HepG2 (cell line): Measurements from ENCODE around the gene NOTCH3. TPM values are rescaled to one million over a fixed set of nuclear protein-coding genes. Genes with fewer than 3 reads are reported as not detected.

Experiments
- ATRX ChIP-seq: sonication (generic); formaldehyde crosslinking; IDR thresholded peaks from 2 replicates; pipeline ENCODE4 v1.4.0; 2020; ENCODE audit warnings: missing genetic modification reagents, borderline replicate concordance
- ELF1 ChIP-seq: sonication (generic); formaldehyde crosslinking; IDR thresholded peaks from 2 replicates; pipeline ENCODE4 v1.4.0; 2020; ENCODE audit warnings: missing genetic modification reagents
- FOXO4 ChIP-seq: sonication (generic); formaldehyde crosslinking; conservative IDR thresholded peaks from 2 replicates; pipeline ENCODE4 v1.8.1; 2023; ENCODE audit warnings: missing genetic modification reagents
- HOMEZ ChIP-seq: IDR thresholded peaks from 2 replicates; pipeline ENCODE4 v1.6.1; 2016; ENCODE audit warnings: low read depth
- MLX ChIP-seq: IDR thresholded peaks from 2 replicates; pipeline ENCODE4 v1.6.1; 2016
- MXI1 ChIP-seq: IDR thresholded peaks from 3 replicates; pipeline ENCODE4 v1.6.1; 2012; ENCODE audit warnings: low read depth, low read length, inconsistent platforms, borderline replicate concordance
- MYNN ChIP-seq: sonication (generic); formaldehyde crosslinking; IDR thresholded peaks from 2 replicates; pipeline ENCODE4 v1.4.0; 2020; ENCODE audit warnings: mild to moderate bottlenecking, low read depth, missing genetic modification reagents
- NR0B2 ChIP-seq: sonication (generic); formaldehyde crosslinking; IDR thresholded peaks from 2 replicates; pipeline ENCODE4 v1.4.0; 2020; ENCODE audit warnings: mild to moderate bottlenecking, missing genetic modification reagents
- PLRG1 ChIP-seq: fragments of 450-650 bp; conservative IDR thresholded peaks from 2 replicates; pipeline ENCODE4 v1.6.1; 2016
- REST ChIP-seq, 2 experiments: IDR thresholded peaks; 2 replicates each; pipeline ENCODE4 v1.6.1; 2011 to 2012; ENCODE audit warnings: low read length in 2 of 2, borderline replicate concordance in 1 of 2, low read depth in 1 of 2, mild to moderate bottlenecking in 1 of 2, moderate library complexity in 1 of 2
- USF2 ChIP-seq, 2 experiments: sonication (generic) in 1 of 2; formaldehyde crosslinking in 1 of 2; IDR thresholded peaks; 2 replicates each; pipeline versions ENCODE4 v1.5.1 to v1.6.1; 2011 to 2020; ENCODE audit warnings: borderline replicate concordance in 1 of 2, low read depth in 1 of 2, low read length in 1 of 2, mild to moderate bottlenecking in 1 of 2, missing genetic modification reagents in 1 of 2, moderate library complexity in 1 of 2
- WIZ ChIP-seq: sonication (generic); formaldehyde crosslinking; IDR thresholded peaks from 2 replicates; pipeline ENCODE4 v1.5.1; 2020; ENCODE audit warnings: mild to moderate bottlenecking, missing genetic modification reagents
- ZNF552 ChIP-seq: sonication (generic); formaldehyde crosslinking; IDR thresholded peaks from 2 replicates; pipeline ENCODE4 v1.9.0; 2022; ENCODE audit warnings: missing genetic modification reagents, mild to moderate bottlenecking, borderline replicate concordance
- ZNF768 ChIP-seq: sonication (generic); formaldehyde crosslinking; IDR thresholded peaks from 2 replicates; pipeline ENCODE4 v1.4.0; 2020; ENCODE audit warnings: missing genetic modification reagents
- polyA plus RNA-seq, 8 experiments: library from polyadenylated mRNA; depleted of rRNA in 3 of 8; stranded (reverse) in 7 of 8; unstranded in 1 of 8; fragments of >200 nt; fragmentation: Illumina TruSeq in 4 of 8; extraction: Trizol in 4 of 8; gene quantifications; 2 replicates each; pipeline versions ENCODE4 v1.2.1 to v1.2.3, GENCODE V29; 2011 to 2016; ENCODE audit warnings: low read depth in 4 of 8, missing spikeins in 1 of 8, mixed read lengths in 1 of 8; ENCODE audit not compliant: insufficient read depth in 1 of 8
- total RNA-seq, 5 experiments: library from RNA; depleted of rRNA; stranded (reverse); fragments of >200 nt; fragmentation: Illumina TruSeq; extraction: Trizol; gene quantifications; 2 replicates each; pipeline ENCODE4 v1.2.3, GENCODE V29; 2016; ENCODE audit warnings: low read depth in 1 of 5

The NOTCH3 gene
- total and polyA plus RNA-seq, 2 of the 13 experiments (the other 11 are each of a cell fraction or from before 2014, with no cell fraction given) = 0.09 to 0.28 TPM

GRCh38 chr19:15125232-15126067, 75.3 kb downstream of the NOTCH3 start (continued):
- TF ChIP-seq REST (IDR thresholded peaks at IDR 0.05; ENCODE audit: borderline replicate concordance in 1 of 2, low read depth in 1 of 2, low read length in 2 of 2) (no peak; a peak in 1 of 4 replicates), HOMEZ (CRISPR knock-in tag) (0 out of 2 replicates have a peak, but pooled peaks have one; percentile 10), ZNF552 (CRISPR knock-in tag) (no peak), MYNN (CRISPR knock-in tag) (no peak), ELF1 (CRISPR knock-in tag) (peak; percentile 4; the same call in 1 of the 2 replicates), ATRX (CRISPR knock-in tag) (no peak), PLRG1 (no peak), NR0B2 (CRISPR knock-in tag) (peak; percentile 61; the same call in 1 of the 2 replicates), FOXO4 (CRISPR knock-in tag) (no peak), MLX (peak; percentile 43; the same call in 1 of the 2 replicates), USF2 (IDR thresholded peaks at IDR 0.05; ENCODE audit: low read depth, low read length) (peak; percentile 95), USF2 (CRISPR knock-in tag; IDR thresholded peaks at IDR 0.05; ENCODE audit: borderline replicate concordance) (peak; percentile 97; the same call in 1 of the 2 replicates), ZNF768 (CRISPR knock-in tag) (peak; percentile 6; the same call in 1 of the 2 replicates), WIZ (CRISPR knock-in tag) (peak; percentile 80; the same call in 1 of the 2 replicates), MXI1 (peak; percentile 67; the same call in 2 of the 3 replicates)
